ENCODE results near the gene ARRB2. TPM values are rescaled to one million over a fixed set of nuclear protein-coding genes. Genes with fewer than 3 reads are reported as not detected.
"Not testable (repeated sequence)": the region's sequence is repeated elsewhere in the genome, so short reads cannot be mapped to it uniquely, and the experiment has no call there.

ARRB2 gene
- total RNA-seq, 1 experiment from 2014 or later, result 28.5 TPM

- H3K36me3 ChIP-seq (replicated peaks; ENCODE audit: control insufficient read depth, insufficient read depth, low read length), result no peaks in the 10 kb centered on the region; the same call in 1 of the 2 replicates
- no peak overlapping the region for H3K4me3 ChIP-seq (ENCODE audit: insufficient read depth, low read depth, low read length)
- peaks cover 8% of the 10 kb centered on the region; the same call in 1 of the 2 replicates for H3K27me3 ChIP-seq (ENCODE audit: control insufficient read depth, insufficient read depth, low read length)
- peak; percentile 42 for DNase-seq
Observed at GRCh38 chr17:4711661-4712181, 1.3 kb downstream of the ARRB2 start.

- DNase-seq, result no peak
- H3K4me3 ChIP-seq (ENCODE audit: insufficient read depth, low read depth, low read length), result no peak overlapping the region
- peaks cover 4% of the 10 kb centered on the region for H3K36me3 ChIP-seq (replicated peaks; ENCODE audit: control insufficient read depth, insufficient read depth, low read length)
- H3K27me3 ChIP-seq (ENCODE audit: control insufficient read depth, insufficient read depth, low read length), result peaks cover 8% of the 10 kb centered on the region; the same call in 1 of the 2 replicates
Observed at GRCh38 chr17:4712526-4712925, 2.1 kb downstream of the ARRB2 start.

GRCh38 chr17:4714340-4715062 lies 4.1 kb downstream of the ARRB2 start:
- not testable (repeated sequence) for H3K27me3 ChIP-seq (ENCODE audit: control insufficient read depth, insufficient read depth, low read length); H3K4me3 ChIP-seq (ENCODE audit: insufficient read depth, low read depth, low read length); DNase-seq; H3K36me3 ChIP-seq (replicated peaks; ENCODE audit: control insufficient read depth, insufficient read depth, low read length)

- peak; percentile 46 for DNase-seq
- peaks cover 6% of the 10 kb centered on the region; the same call in 1 of the 2 replicates for H3K27me3 ChIP-seq (ENCODE audit: control insufficient read depth, insufficient read depth, low read length)
- no peak overlapping the region for H3K4me3 ChIP-seq (ENCODE audit: insufficient read depth, low read depth, low read length)
- H3K36me3 ChIP-seq (replicated peaks; ENCODE audit: control insufficient read depth, insufficient read depth, low read length), result peaks cover 9% of the 10 kb centered on the region
Observed at GRCh38 chr17:4715063-4715744, 4.8 kb downstream of the ARRB2 start.

GRCh38 chr17:4716081-4716480 lies 5.6 kb downstream of the ARRB2 start:
- Histone ChIP-seq H3K36me3 (replicated peaks; ENCODE audit: control insufficient read depth, insufficient read depth, low read length) (peaks cover 9% of the 10 kb centered on the region), H3K4me3 (ENCODE audit: insufficient read depth, low read depth, low read length) (no peak overlapping the region), H3K27me3 (ENCODE audit: control insufficient read depth, insufficient read depth, low read length) (peaks cover 3% of the 10 kb centered on the region; the same call in 1 of the 2 replicates)
- DNase-seq, result no peak

GRCh38 chr17:4717791-4718190 lies 7.4 kb downstream of the ARRB2 start:
- H3K27me3 ChIP-seq (ENCODE audit: control insufficient read depth, insufficient read depth, low read length), result no peaks in the 10 kb centered on the region
- no peak overlapping the region for H3K4me3 ChIP-seq (ENCODE audit: insufficient read depth, low read depth, low read length)
- H3K36me3 ChIP-seq (replicated peaks; ENCODE audit: control insufficient read depth, insufficient read depth, low read length), result peaks cover 9% of the 10 kb centered on the region
- DNase-seq, result peak; percentile 27

GRCh38 chr17:4718276-4718675 lies 7.8 kb downstream of the ARRB2 start:
- H3K4me3 ChIP-seq (ENCODE audit: insufficient read depth, low read depth, low read length), result no peak overlapping the region
- H3K27me3 ChIP-seq (ENCODE audit: control insufficient read depth, insufficient read depth, low read length), result no peaks in the 10 kb centered on the region
- peaks cover 9% of the 10 kb centered on the region for H3K36me3 ChIP-seq (replicated peaks; ENCODE audit: control insufficient read depth, insufficient read depth, low read length)
- no peak for DNase-seq

- no peak overlapping the region for H3K4me3 ChIP-seq (ENCODE audit: insufficient read depth, low read depth, low read length)
- peak; percentile 26 for DNase-seq
- H3K27me3 ChIP-seq (ENCODE audit: control insufficient read depth, insufficient read depth, low read length), result no peaks in the 10 kb centered on the region
- H3K36me3 ChIP-seq (replicated peaks; ENCODE audit: control insufficient read depth, insufficient read depth, low read length), result peaks cover 9% of the 10 kb centered on the region
Observed at GRCh38 chr17:4719146-4719545, 8.7 kb downstream of the ARRB2 start.

GRCh38 chr17:4719684-4720221 lies 9.3 kb downstream of the ARRB2 start:
- peak; percentile 28 for DNase-seq
- Histone ChIP-seq H3K4me3 (ENCODE audit: insufficient read depth, low read depth, low read length) (no peak overlapping the region), H3K27me3 (ENCODE audit: control insufficient read depth, insufficient read depth, low read length) (no peaks in the 10 kb centered on the region), H3K36me3 (replicated peaks; ENCODE audit: control insufficient read depth, insufficient read depth, low read length) (peaks cover 9% of the 10 kb centered on the region)

- Histone ChIP-seq H3K4me3 (ENCODE audit: insufficient read depth, low read depth, low read length) (no peak overlapping the region), H3K27me3 (ENCODE audit: control insufficient read depth, insufficient read depth, low read length) (no peaks in the 10 kb centered on the region), H3K36me3 (replicated peaks; ENCODE audit: control insufficient read depth, insufficient read depth, low read length) (peaks cover 9% of the 10 kb centered on the region)
- DNase-seq, result no peak
Observed at GRCh38 chr17:4720787-4721186, 10.4 kb downstream of the ARRB2 start.

GRCh38 chr17:4721203-4722135 lies 11.0 kb downstream of the ARRB2 start:
- DNase-seq, result no peak
- Histone ChIP-seq H3K27me3 (ENCODE audit: control insufficient read depth, insufficient read depth, low read length) (no peaks in the 10 kb centered on the region), H3K36me3 (replicated peaks; ENCODE audit: control insufficient read depth, insufficient read depth, low read length) (peaks cover 9% of the 10 kb centered on the region), H3K4me3 (ENCODE audit: insufficient read depth, low read depth, low read length) (no peak overlapping the region)

GRCh38 chr17:4722678-4723240 lies 12.3 kb downstream of the ARRB2 start:
- no peak for DNase-seq

GRCh38 chr17:4724650-4725049 lies 14.2 kb downstream of the ARRB2 start:
- Histone ChIP-seq H3K4me3 (ENCODE audit: insufficient read depth, low read depth, low read length) (no peak overlapping the region), H3K36me3 (replicated peaks; ENCODE audit: control insufficient read depth, insufficient read depth, low read length) (no peaks in the 10 kb centered on the region; the same call in 1 of the 2 replicates), H3K27me3 (ENCODE audit: control insufficient read depth, insufficient read depth, low read length) (no peaks in the 10 kb centered on the region)
- no peak for DNase-seq

More at GRCh38 chr17:4722678-4723240, 12.3 kb downstream of the ARRB2 start:
- Histone ChIP-seq H3K27me3 (ENCODE audit: control insufficient read depth, insufficient read depth, low read length) (no peaks in the 10 kb centered on the region), H3K36me3 (replicated peaks; ENCODE audit: control insufficient read depth, insufficient read depth, low read length) (peaks cover 6% of the 10 kb centered on the region; the same call in 1 of the 2 replicates), H3K4me3 (ENCODE audit: insufficient read depth, low read depth, low read length) (no peak overlapping the region)
